ENCODE results near the gene SMIM44. TPM values are rescaled to one million over a fixed set of nuclear protein-coding genes. Genes with fewer than 3 reads are reported as not detected.

The SMIM44 gene
- total RNA-seq, 1 donor from 2014 or later = not detected

DNA sequence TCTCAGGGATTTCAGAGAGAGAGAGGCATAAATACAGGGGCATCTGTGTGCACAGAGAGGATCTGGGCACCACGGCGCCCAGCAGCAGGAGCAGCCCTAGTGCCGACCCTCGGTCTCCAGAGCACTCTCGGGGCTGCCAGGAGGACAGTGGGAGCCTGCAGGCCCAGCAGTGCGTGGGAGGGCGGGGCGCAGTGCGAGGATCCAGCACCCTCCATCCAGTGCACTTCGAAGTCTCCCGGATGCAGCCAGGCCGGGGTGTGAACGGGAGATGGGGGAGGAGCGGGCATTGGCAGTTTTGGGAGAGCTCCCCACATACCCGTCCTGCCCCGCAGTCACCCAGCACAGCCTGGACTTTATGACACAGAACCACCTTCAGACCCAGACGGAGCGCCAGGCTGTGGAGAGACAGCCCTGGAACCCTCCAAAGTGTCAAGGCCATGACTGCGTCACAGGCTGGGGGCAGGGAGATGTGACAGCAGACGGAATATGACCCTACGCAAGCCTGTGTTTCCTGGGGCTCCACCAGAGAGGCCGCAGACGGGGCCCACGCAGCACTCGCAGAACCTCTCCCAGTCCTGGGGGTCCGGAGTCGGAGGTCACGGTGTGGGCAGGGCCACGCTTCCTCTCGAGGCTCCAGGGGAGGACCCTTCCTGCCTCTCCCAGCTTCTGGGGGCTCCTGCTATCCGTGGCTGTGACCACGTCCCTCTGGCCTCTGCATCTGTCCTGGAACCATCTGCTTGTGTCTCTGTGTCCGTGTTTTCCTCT is 41.0 kb upstream of the SMIM44 start:
- Histone ChIP-seq H3K4me1 (no peaks in the 10 kb centered on the region), H3K4me3 (no peak overlapping the region), H3K9ac (no peak overlapping the region), H3K27me3 (no peaks in the 10 kb centered on the region), H3K79me2 (ENCODE audit: low read depth) (peaks cover 21% of the 10 kb centered on the region), H3F3A (ENCODE audit: low read depth) (no peaks in the 10 kb centered on the region), H3K9me3 (ENCODE audit: low read depth) (no peaks in the 10 kb centered on the region), H2AFZ (replicated peaks) (no peak overlapping the region), H3K36me3 (no peaks in the 10 kb centered on the region), H4K20me1 (ENCODE audit: low read depth) (peaks cover 76% of the 10 kb centered on the region), H3K27ac (no peak overlapping the region), H3K4me2 (no peak overlapping the region)
- H3K27ac Mint-ChIP-seq = no peak overlapping the region
- H3K4me3 Mint-ChIP-seq = peak overlapping the region; percentile 65
- no peaks in the 10 kb centered on the region for H3K27me3 Mint-ChIP-seq (ENCODE audit: insufficient read depth, low read depth)
- H3K9me3 Mint-ChIP-seq = no peaks in the 10 kb centered on the region
- TF ChIP-seq EZH2phosphoT487 (IDR thresholded peaks at IDR 0.05) (no peak), EZH2 (IDR thresholded peaks at IDR 0.05) (no peak)
- TF ChIP-seq, protein P1, sequence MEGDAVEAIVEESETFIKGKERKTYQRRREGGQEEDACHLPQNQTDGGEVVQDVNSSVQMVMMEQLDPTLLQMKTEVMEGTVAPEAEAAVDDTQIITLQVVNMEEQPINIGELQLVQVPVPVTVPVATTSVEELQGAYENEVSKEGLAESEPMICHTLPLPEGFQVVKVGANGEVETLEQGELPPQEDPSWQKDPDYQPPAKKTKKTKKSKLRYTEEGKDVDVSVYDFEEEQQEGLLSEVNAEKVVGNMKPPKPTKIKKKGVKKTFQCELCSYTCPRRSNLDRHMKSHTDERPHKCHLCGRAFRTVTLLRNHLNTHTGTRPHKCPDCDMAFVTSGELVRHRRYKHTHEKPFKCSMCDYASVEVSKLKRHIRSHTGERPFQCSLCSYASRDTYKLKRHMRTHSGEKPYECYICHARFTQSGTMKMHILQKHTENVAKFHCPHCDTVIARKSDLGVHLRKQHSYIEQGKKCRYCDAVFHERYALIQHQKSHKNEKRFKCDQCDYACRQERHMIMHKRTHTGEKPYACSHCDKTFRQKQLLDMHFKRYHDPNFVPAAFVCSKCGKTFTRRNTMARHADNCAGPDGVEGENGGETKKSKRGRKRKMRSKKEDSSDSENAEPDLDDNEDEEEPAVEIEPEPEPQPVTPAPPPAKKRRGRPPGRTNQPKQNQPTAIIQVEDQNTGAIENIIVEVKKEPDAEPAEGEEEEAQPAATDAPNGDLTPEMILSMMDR (IDR thresholded peaks at IDR 0.05) = no peak
- peaks cover 13% of the 10 kb centered on the region for H3K36me3 Mint-ChIP-seq
- DNase-seq (ENCODE audit: low spot score) = no peak
- H3K4me1 Mint-ChIP-seq = peaks cover 2% of the 10 kb centered on the region

DNA sequence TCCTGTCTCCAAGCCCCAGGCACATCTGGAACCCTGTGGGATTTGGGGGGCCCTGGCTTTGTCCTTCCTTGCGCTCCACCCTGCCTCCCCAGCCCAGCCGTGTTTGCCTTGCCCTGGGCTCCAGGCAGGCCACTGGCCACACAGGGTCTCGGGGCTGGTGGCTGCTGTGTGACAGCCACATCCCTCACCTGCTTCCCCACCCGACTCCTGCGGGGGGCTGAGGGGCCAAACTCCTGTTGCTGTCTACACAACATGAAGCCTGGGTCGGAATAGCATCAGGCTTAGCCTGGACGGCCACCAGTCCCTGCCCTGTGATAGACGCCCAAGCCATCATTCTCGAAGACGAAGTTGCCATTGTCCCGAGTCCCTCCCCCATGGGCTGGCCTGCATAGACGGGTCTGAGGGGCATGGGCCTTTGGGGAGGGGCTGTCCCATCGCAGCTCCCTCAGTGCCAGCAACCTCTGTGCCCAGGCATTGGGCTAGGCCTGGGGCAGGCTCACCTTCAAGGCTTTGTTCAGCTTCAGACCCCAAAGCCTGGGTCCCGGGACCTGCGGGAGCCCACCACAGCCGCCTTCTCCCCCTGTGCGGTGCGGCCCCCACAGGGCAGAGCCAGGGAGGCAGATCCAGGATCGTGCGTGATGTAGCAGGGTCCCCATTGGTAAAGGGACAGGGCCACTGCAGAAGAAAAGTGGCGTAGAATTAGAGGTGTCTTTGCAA is 40.3 kb upstream of the SMIM44 start:
- Histone ChIP-seq H3K27ac (no peak overlapping the region), H3K4me2 (no peak overlapping the region), H3K4me3 (no peak overlapping the region), H3K27me3 (no peaks in the 10 kb centered on the region), H3K9ac (no peak overlapping the region), H3K9me3 (ENCODE audit: low read depth) (no peaks in the 10 kb centered on the region), H3K36me3 (no peaks in the 10 kb centered on the region), H3K4me1 (no peaks in the 10 kb centered on the region), H3F3A (ENCODE audit: low read depth) (no peaks in the 10 kb centered on the region), H4K20me1 (ENCODE audit: low read depth) (peaks cover 83% of the 10 kb centered on the region), H2AFZ (replicated peaks) (no peak overlapping the region), H3K79me2 (ENCODE audit: low read depth) (peaks cover 28% of the 10 kb centered on the region)
- peaks cover 13% of the 10 kb centered on the region for H3K36me3 Mint-ChIP-seq
- TF ChIP-seq, protein P1 (IDR thresholded peaks at IDR 0.05) = no peak
- TF ChIP-seq EZH2 (IDR thresholded peaks at IDR 0.05) (no peak), EZH2phosphoT487 (IDR thresholded peaks at IDR 0.05) (no peak)
- peaks cover 5% of the 10 kb centered on the region for H3K4me1 Mint-ChIP-seq
- no peak for DNase-seq (ENCODE audit: low spot score)
- H3K4me3 Mint-ChIP-seq = no peak overlapping the region
- no peak overlapping the region for H3K27ac Mint-ChIP-seq
- no peaks in the 10 kb centered on the region for H3K9me3 Mint-ChIP-seq
- no peaks in the 10 kb centered on the region for H3K27me3 Mint-ChIP-seq (ENCODE audit: insufficient read depth, low read depth)

DNA sequence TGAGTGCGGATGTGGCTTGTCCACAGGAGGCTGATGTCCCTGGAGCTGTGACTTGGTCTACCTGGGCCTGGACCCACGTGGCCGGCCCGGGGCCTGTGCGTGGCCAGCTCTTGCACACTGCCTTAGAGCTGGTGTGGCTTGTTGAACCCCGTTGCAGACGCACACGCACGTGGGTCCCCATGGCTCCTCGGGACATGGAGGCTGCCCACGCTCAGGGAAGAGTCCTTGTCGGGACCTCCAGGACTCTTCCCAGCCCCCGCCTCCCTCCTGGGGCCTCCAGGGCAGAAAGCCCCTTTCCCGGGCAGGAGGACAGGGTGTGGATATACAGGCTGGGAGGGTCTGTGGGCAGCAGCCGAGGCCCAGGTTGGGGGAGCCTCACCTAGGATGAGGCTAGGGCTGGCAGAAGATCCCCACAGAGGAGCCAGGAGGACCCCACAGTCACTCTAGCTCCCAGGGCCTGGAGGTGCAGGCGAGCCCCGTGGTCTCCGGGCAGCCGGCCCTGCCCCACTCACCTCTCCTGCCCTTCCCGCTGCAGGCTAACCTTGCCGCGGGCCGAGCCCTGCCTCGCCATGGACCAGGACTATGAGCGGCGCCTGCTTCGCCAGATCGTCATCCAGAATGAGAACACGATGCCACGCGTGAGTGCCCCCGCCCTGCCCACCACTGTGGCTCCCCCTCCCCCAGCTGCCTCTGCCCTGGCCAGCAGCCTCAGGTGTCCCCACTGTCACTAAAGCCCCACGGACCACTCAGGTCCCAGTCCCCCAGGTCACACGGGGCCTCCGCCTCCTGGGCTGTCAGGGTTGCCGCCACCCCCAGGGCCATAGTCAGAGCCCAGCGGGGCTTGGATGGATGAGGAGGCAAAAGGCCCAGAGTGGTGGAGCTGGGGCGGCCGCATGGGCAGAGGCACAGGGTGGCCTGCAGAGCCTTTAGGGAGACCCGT is 39.5 kb upstream of the SMIM44 start:
- H3K36me3 Mint-ChIP-seq = peaks cover 13% of the 10 kb centered on the region
- H3K4me1 Mint-ChIP-seq = peaks cover 6% of the 10 kb centered on the region
- no peaks in the 10 kb centered on the region for H3K36me3 ChIP-seq

More for the DNA sequence above, 39.5 kb upstream of the SMIM44 start:
- no peaks in the 10 kb centered on the region for H3K9me3 Mint-ChIP-seq
- Histone ChIP-seq H3K79me2 (ENCODE audit: low read depth) (peaks cover 37% of the 10 kb centered on the region), H3K9me3 (ENCODE audit: low read depth) (no peaks in the 10 kb centered on the region), H3K4me1 (peaks cover 4% of the 10 kb centered on the region), H3K4me3 (no peak overlapping the region), H3K4me2 (no peak overlapping the region), H3K27ac (no peak overlapping the region), H3K27me3 (no peaks in the 10 kb centered on the region), H3K9ac (no peak overlapping the region), H2AFZ (replicated peaks) (no peak overlapping the region), H4K20me1 (ENCODE audit: low read depth) (peaks cover 91% of the 10 kb centered on the region), H3F3A (ENCODE audit: low read depth) (no peaks in the 10 kb centered on the region)
- no peak for DNase-seq (ENCODE audit: low spot score)
- no peak overlapping the region for H3K27ac Mint-ChIP-seq
- H3K27me3 Mint-ChIP-seq (ENCODE audit: insufficient read depth, low read depth) = no peaks in the 10 kb centered on the region
- TF ChIP-seq EZH2 (IDR thresholded peaks at IDR 0.05) (no peak), EZH2phosphoT487 (IDR thresholded peaks at IDR 0.05) (no peak)
- TF ChIP-seq, protein P1 (IDR thresholded peaks at IDR 0.05) = no peak
- H3K4me3 Mint-ChIP-seq = no peak overlapping the region
